Measurements from ENCODE around the gene KDM6B.

KDM6B gene

DNA sequence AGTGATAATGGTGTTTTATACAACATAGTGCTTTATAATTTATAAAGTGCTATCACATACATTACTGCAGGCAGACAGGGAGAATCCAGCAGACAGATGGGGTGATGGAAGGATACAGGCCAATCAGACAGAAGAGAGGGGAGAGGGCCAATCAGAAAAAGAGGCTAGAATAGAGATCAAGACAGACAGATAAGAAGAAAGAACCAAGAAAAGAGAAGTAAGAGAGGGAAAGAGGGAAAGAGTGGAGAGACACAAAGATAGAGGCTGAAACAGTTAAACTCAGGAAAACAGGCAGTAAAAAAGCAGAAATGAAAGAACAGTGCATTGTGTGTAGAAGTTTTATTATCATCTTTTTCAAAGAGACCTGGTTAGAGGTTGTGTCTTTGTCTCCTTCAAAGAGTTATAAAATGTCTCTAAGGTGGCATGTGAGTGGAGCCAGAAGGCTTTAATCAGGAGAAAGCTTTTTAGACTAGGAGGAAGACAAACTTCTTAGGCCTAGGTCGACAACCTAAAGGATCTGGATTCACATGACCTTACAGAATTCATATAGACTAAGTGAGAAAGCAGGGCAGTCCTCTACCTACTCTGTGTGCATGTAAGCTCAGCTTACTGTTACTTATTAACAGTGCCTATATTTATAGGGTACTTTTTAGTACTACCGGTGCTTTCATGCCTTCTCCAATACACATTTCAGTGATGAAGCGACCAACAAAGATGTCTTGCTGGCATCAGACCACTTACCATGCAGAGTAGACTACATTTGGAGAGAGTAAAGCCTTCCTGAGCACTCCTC lies 46.3 kb downstream of the KDM6B start:
- no peak for DNase-seq (ENCODE audit: low read depth, low spot score)

DNA sequence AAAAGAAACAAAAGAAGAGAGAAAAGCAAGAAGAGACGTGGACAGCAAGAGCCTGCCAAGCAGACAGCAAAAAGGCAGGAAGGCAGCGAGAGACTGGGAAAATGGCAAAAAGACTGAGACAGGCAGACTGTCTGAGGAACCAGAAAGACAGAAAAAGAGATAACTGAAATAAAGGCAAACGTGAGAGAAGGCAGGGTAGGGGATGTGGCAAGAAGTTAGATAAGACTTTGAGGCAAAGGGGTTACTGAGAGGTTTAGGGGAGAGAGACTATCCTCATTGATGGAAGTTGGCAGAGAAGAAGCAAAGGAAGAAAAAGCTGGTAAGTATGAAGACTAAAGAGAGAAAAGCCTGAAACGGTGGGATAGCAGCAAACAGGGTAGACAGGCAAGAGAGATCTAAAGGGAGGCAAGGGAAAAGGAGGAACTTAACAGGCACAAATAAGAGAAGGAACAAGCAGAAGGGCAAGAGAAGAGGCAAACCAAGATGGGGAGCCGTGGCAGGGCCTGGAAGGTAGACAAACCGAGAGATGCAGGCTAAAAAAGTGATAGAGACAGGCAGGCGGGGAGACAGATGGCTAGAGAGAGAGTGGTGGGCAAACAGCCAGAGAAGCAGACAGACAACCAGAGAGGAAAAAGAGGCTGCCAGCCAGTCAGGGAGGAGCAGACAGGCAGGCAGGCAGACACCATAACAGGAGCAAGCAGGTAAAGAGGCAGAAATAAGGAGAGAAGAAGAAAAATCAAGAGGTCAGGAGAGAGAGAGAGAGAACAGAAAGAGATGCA lies 47.4 kb downstream of the KDM6B start:
- DNase-seq (ENCODE audit: low read depth, low spot score): no peak

GRCh38 chr17:7882068-7882467 lies 48.1 kb downstream of the KDM6B start:
- no peak for DNase-seq (ENCODE audit: low read depth, low spot score)

- no peak for DNase-seq (ENCODE audit: low read depth, low spot score)
Observed at GRCh38 chr17:7882629-7883028, 48.6 kb downstream of the KDM6B start.
